H1 (cell line): ENCODE measurements around the gene NEO1. TPM values are rescaled to one million over a fixed set of nuclear protein-coding genes. Genes with fewer than 3 reads are reported as not detected.

Experiments
- CTCF ChIA-PET: fragments of 300-600 bp; sonication (Branson Sonifier 250); formaldehyde crosslinking; loops from one replicate; lab custom pipeline; 2021; ENCODE audit not compliant: partially characterized antibody; lab: Charles Lee
- POLR2A ChIA-PET: fragments of 300-600 bp; sonication (Branson Sonifier 250); formaldehyde crosslinking; loops from one replicate; lab custom pipeline; 2021; ENCODE audit warnings: inconsistent platforms; ENCODE audit not compliant: partially characterized antibody; lab: Charles Lee
- DNase-seq, 2 experiments: peaks; one replicate each; pipeline versions ENCODE4 v3.0.0 to v3.0.0-alpha.2; 2010 to 2022; ENCODE audit warnings: low spot score in 2 of 2, low read depth in 1 of 2, mixed read lengths in 1 of 2
- FAIRE-seq: peaks from 2 replicates; lab custom pipeline; 2011; peaks lifted over from hg19 to GRCh38; lab: Jason Lieb, UNC
- H2AFZ ChIP-seq: 2 replicates; pipeline ENCODE4 v1.8.1; 2012; ENCODE audit warnings: low read length, inconsistent platforms
- H2AK5ac ChIP-seq: 2 replicates; pipeline ENCODE4 v1.6.1; 2013; ENCODE audit warnings: low read depth, low read length
- H2BK120ac ChIP-seq: replicated peaks from 2 replicates; pipeline ENCODE3; 2013; ENCODE audit warnings: low read depth, low read length, inconsistent platforms
- H2BK12ac ChIP-seq: 2 replicates; pipeline ENCODE4 v1.6.1; 2013; ENCODE audit warnings: low read depth, low read length
- H2BK15ac ChIP-seq: 2 replicates; pipeline ENCODE4 v1.6.1; 2013; ENCODE audit warnings: low read length
- H2BK20ac ChIP-seq: 2 replicates; pipeline ENCODE4 v1.6.1; 2013; ENCODE audit warnings: low read length
- H2BK5ac ChIP-seq: 2 replicates; pipeline ENCODE4 v1.6.1; 2013; ENCODE audit warnings: low read depth, low read length
- H3K14ac ChIP-seq: 2 replicates; pipeline ENCODE4 v1.6.1; 2013; ENCODE audit warnings: inconsistent platforms; ENCODE audit not compliant: insufficient read length
- H3K18ac ChIP-seq: 2 replicates; pipeline ENCODE4 v1.6.1; 2013; ENCODE audit warnings: low read length; ENCODE audit errors: extremely low read depth
- H3K23ac ChIP-seq: 2 replicates; pipeline ENCODE4 v1.6.1; 2013; ENCODE audit warnings: inconsistent platforms; ENCODE audit not compliant: insufficient read length
- H3K23me2 ChIP-seq: 2 replicates; pipeline ENCODE4 v1.6.1; 2013; ENCODE audit warnings: low read depth, low read length
- H3K27ac ChIP-seq: 2 replicates; pipeline ENCODE4 v1.6.1; 2011; ENCODE audit warnings: low read depth, low read length, inconsistent platforms
- H3K27me3 ChIP-seq, 4 experiments: replicated peaks in 1 of 4; 1 replicate in 1 of 4; 2 replicates in 3 of 4; pipeline versions ENCODE4 v1.6.1 to v1.8.1; 2011 to 2013; ENCODE audit warnings: low read length in 3 of 4, mild to moderate bottlenecking in 3 of 4, inconsistent platforms in 2 of 4, mixed read lengths in 2 of 4, moderate library complexity in 1 of 4; ENCODE audit not compliant: control insufficient read depth in 3 of 4, insufficient read depth in 3 of 4; ENCODE audit errors: extremely low read depth in 1 of 4
- H3K36me3 ChIP-seq, 4 experiments: 2 replicates each; pipeline versions ENCODE4 v1.6.1 to v1.8.1; 2011 to 2013; ENCODE audit warnings: mild to moderate bottlenecking in 4 of 4, low read length in 3 of 4, moderate library complexity in 2 of 4, control low read depth in 1 of 4, inconsistent platforms in 1 of 4; ENCODE audit not compliant: insufficient read depth in 4 of 4, control insufficient read depth in 2 of 4
- H3K4ac ChIP-seq: replicated peaks from 2 replicates; pipeline ENCODE3; 2013; ENCODE audit warnings: low read length, low read depth, mixed read lengths, inconsistent platforms; ENCODE audit not compliant: insufficient read length
- H3K4me1 ChIP-seq, 4 experiments: replicated peaks in 1 of 4; 1 replicate in 1 of 4; 2 replicates in 3 of 4; pipeline versions ENCODE4 v1.6.1 to v1.8.1; 2011 to 2013; ENCODE audit warnings: low read length in 3 of 4, inconsistent platforms in 2 of 4, mixed read lengths in 1 of 4; ENCODE audit not compliant: insufficient read depth in 4 of 4, control insufficient read depth in 3 of 4
- H3K4me2 ChIP-seq, 2 experiments: 2 replicates each; pipeline versions ENCODE4 v1.6.1 to v1.8.1; 2011 to 2013; ENCODE audit warnings: low read depth in 2 of 2, low read length in 2 of 2, control low read depth in 1 of 2, inconsistent platforms in 1 of 2, mild to moderate bottlenecking in 1 of 2; ENCODE audit not compliant: insufficient read depth in 1 of 2
- H3K4me3 ChIP-seq, 4 experiments: fragments of 200-600, 300-600 bp in 1 of 4; sonication (generic), shearing (Covaris generic), sonication (Bioruptor Twin) in 1 of 4; 2 replicates each; pipeline versions ENCODE4 v1.5.1 to v1.8.1; 2011 to 2016; ENCODE audit warnings: low read length in 4 of 4, low read depth in 3 of 4, control low read depth in 2 of 4, inconsistent platforms in 2 of 4, mild to moderate bottlenecking in 2 of 4, mixed read lengths in 1 of 4, moderate library complexity in 1 of 4; ENCODE audit not compliant: insufficient read depth in 2 of 4; ENCODE audit errors: extremely low read depth in 1 of 4
- H3K56ac ChIP-seq: replicated peaks from 2 replicates; pipeline ENCODE3; 2013; ENCODE audit warnings: low read depth, mild to moderate bottlenecking, mixed read lengths, low read length, inconsistent platforms; ENCODE audit not compliant: insufficient read length
- H3K79me1 ChIP-seq: 2 replicates; pipeline ENCODE4 v1.6.1; 2013; ENCODE audit warnings: low read depth, low read length, control low read depth
- H3K79me2 ChIP-seq, 2 experiments: 2 replicates each; pipeline versions ENCODE4 v1.6.1 to v1.8.1; 2012 to 2013; ENCODE audit warnings: low read length in 2 of 2, mild to moderate bottlenecking in 2 of 2, inconsistent platforms in 1 of 2; ENCODE audit not compliant: insufficient read depth in 2 of 2, control insufficient read depth in 1 of 2
- H3K9ac ChIP-seq, 4 experiments: replicated peaks in 1 of 4; 1 replicate in 1 of 4; 2 replicates in 3 of 4; pipeline versions ENCODE4 v1.6.1 to v1.8.1; 2011 to 2013; ENCODE audit warnings: low read depth in 3 of 4, low read length in 3 of 4, control low read depth in 2 of 4, mild to moderate bottlenecking in 2 of 4, moderate library complexity in 2 of 4, inconsistent platforms in 1 of 4; ENCODE audit errors: extremely low read depth in 1 of 4
- H3K9me3 ChIP-seq, 2 experiments: 2 replicates each; pipeline versions ENCODE4 v1.6.1 to v1.8.1; 2012 to 2013; ENCODE audit warnings: mild to moderate bottlenecking in 2 of 2, moderate library complexity in 2 of 2, control low read depth in 1 of 2, inconsistent platforms in 1 of 2, low read depth in 1 of 2, low read length in 1 of 2, mixed read lengths in 1 of 2; ENCODE audit not compliant: insufficient read depth in 2 of 2
- H4K20me1 ChIP-seq, 2 experiments: replicated peaks in 1 of 2; 2 replicates each; pipeline versions ENCODE3 to v1.8.1; 2011 to 2013; ENCODE audit warnings: inconsistent platforms in 2 of 2, low read length in 2 of 2, mild to moderate bottlenecking in 1 of 2; ENCODE audit not compliant: insufficient read depth in 2 of 2, control insufficient read depth in 1 of 2
- H4K5ac ChIP-seq: 2 replicates; pipeline ENCODE4 v1.6.1; 2013; ENCODE audit warnings: low read length, low read depth, mixed read lengths, inconsistent platforms; ENCODE audit not compliant: insufficient read length
- H4K8ac ChIP-seq: 2 replicates; pipeline ENCODE4 v1.8.0; 2013; ENCODE audit warnings: mild to moderate bottlenecking, moderate library complexity, low read length, inconsistent platforms; ENCODE audit not compliant: insufficient read depth; ENCODE audit errors: extremely low read depth
- H4K91ac ChIP-seq: replicated peaks from 2 replicates; pipeline ENCODE3; 2013; ENCODE audit warnings: low read length, mixed read lengths, inconsistent platforms; ENCODE audit not compliant: insufficient read length
- ATF3 ChIP-seq: IDR thresholded peaks from 2 replicates; pipeline ENCODE4 v1.6.1; 2011; ENCODE audit warnings: low read depth, mild to moderate bottlenecking, low read length; ENCODE audit not compliant: insufficient read depth
- CBX8 ChIP-seq: fragments of 300-800, 300-1000 bp; sonication (generic); IDR thresholded peaks from 2 replicates; pipeline ENCODE4 v1.7.1; 2016; ENCODE audit warnings: low read depth, low read length, borderline replicate concordance
- CREB1 ChIP-seq: IDR thresholded peaks from 2 replicates; pipeline ENCODE4 v1.6.1; 2012; ENCODE audit warnings: inconsistent platforms
- EGR1 ChIP-seq: IDR thresholded peaks from 2 replicates; pipeline ENCODE4 v1.6.1; 2011; ENCODE audit warnings: low read depth, low read length, borderline replicate concordance
- EP300 ChIP-seq, 2 experiments: IDR thresholded peaks; 1 replicate in 1 of 2; 2 replicates in 1 of 2; pipeline ENCODE4 v1.6.1; 2011 to 2012; ENCODE audit warnings: low read depth in 2 of 2, low read length in 2 of 2, mild to moderate bottlenecking in 2 of 2, borderline replicate concordance in 1 of 2, inconsistent platforms in 1 of 2, moderate library complexity in 1 of 2
- JUN ChIP-seq: IDR thresholded peaks from 2 replicates; pipeline ENCODE4 v1.6.1; 2011; ENCODE audit warnings: low read depth, mild to moderate bottlenecking, improper control_type of control experiment, low read length
- KDM1A ChIP-seq: fragments of 200-600, 300-600 bp; sonication (generic); IDR thresholded peaks from 2 replicates; pipeline ENCODE4 v1.7.1; 2016; ENCODE audit warnings: mild to moderate bottlenecking, low read length, borderline replicate concordance
- PHF8 ChIP-seq: fragments of 200-600 bp; sonication (generic); conservative IDR thresholded peaks from 2 replicates; pipeline ENCODE4 v1.7.1; 2012; ENCODE audit warnings: low read depth, mild to moderate bottlenecking, inconsistent platforms, low read length, moderate library complexity
- POLR2AphosphoS5 ChIP-seq: IDR thresholded peaks from 2 replicates; pipeline ENCODE4 v1.6.1; 2011; ENCODE audit warnings: low read depth, low read length
- RBBP5 ChIP-seq: IDR thresholded peaks from 2 replicates; pipeline ENCODE4 v1.7.1; 2012; ENCODE audit warnings: low read depth, mild to moderate bottlenecking, inconsistent platforms, low read length, moderate library complexity, borderline replicate concordance
- WGBS, 2 experiments: shearing (Covaris generic) in 1 of 2; methylation state at CpG; one replicate each; pipeline versions ENCODE4 v1.1.6 to v1.1.7; 2013 to 2015; ENCODE audit warnings: low lambda C conversion rate in 2 of 2, mixed read lengths in 2 of 2, inconsistent platforms in 1 of 2, low coverage in 1 of 2, missing lambda C conversion rate in 1 of 2; ENCODE audit not compliant: insufficient replicate concordance in 2 of 2, insufficient coverage in 1 of 2, insufficient read length in 1 of 2; ENCODE audit errors: extremely low coverage in 1 of 2, missing lambda C conversion rate in 1 of 2; 5-methylcytosine and 5-hydroxymethylcytosine counted together
- polyA plus RNA-seq, 7 experiments: library from polyadenylated mRNA; depleted of rRNA in 3 of 7; stranded (reverse) in 5 of 7; unstranded in 2 of 7; fragments of >200 nt in 5 of 7; fragments of 200-250 nt in 2 of 7; gene quantifications; 1 replicate in 5 of 7; 2 replicates in 1 of 7; 4 replicates in 1 of 7; pipeline versions ENCODE4 v1.2.1 to v1.2.3, GENCODE V29; 2011 to 2013; ENCODE audit warnings: missing spikeins in 2 of 7, mixed read lengths in 2 of 7
- total RNA-seq: library from RNA; stranded (reverse); fragmentation: NEBNext Ultra II Directional; extraction: Animal tissue kit (Norgen Biotek cat#: 25700); gene quantifications from 2 replicates; pipeline ENCODE4 v1.2.1, GENCODE V29; 2021
- TF ChIP-seq, protein P1 (sequence below), 3 experiments: IDR thresholded peaks; 1 replicate in 2 of 3; 2 replicates in 1 of 3; pipeline versions ENCODE4 v1.5.1 to v1.6.1; 2011; ENCODE audit warnings: low read length in 3 of 3, mild to moderate bottlenecking in 3 of 3, inconsistent platforms in 2 of 3, low read depth in 1 of 3, moderate library complexity in 1 of 3; ENCODE audit not compliant: insufficient read depth in 1 of 3; ENCODE audit errors: control extremely low read depth in 1 of 3

NEO1 gene
- total and polyA plus RNA-seq, 2 of the 8 experiments (the other 6 are each of a cell fraction or from before 2014, with no cell fraction given): 36.0 to 51.0 TPM

GRCh38 chr15:73143763-73144155, 91.5 kb downstream of the NEO1 start:
- no peak overlapping the region for H3K18ac ChIP-seq
- H3K23ac ChIP-seq: no peak overlapping the region
- H4K91ac ChIP-seq: no peak overlapping the region
- H3K36me3 ChIP-seq: peaks cover 0 to 3% (median 0%) of the 10 kb centered on the region in 4 experiments; a peak in 1 of 8 replicates
- H3K79me1 ChIP-seq: no peaks in the 10 kb centered on the region
- H4K20me1 ChIP-seq: no peaks in the 10 kb centered on the region
- CTCF ChIA-PET: no interaction called here
- H3K79me2 ChIP-seq: no peaks in the 10 kb centered on the region
- no peak overlapping the region for H3K27ac ChIP-seq
- no peak overlapping the region for H3K4me2 ChIP-seq
- H3K23me2 ChIP-seq: no peaks in the 10 kb centered on the region; the same call in 1 of the 2 replicates
- no peak overlapping the region for H3K14ac ChIP-seq
- no peak overlapping the region for H2BK20ac ChIP-seq
- POLR2A ChIA-PET: no interaction called here
- no peak overlapping the region for H3K4ac ChIP-seq
- FAIRE-seq: no peak
- DNase-seq: no peak
- no peak overlapping the region for H4K5ac ChIP-seq
- H2AK5ac ChIP-seq: no peak overlapping the region
- H2BK12ac ChIP-seq: no peak overlapping the region
- H3K27me3 ChIP-seq: no peaks in the 10 kb centered on the region
- no peak overlapping the region for H2BK120ac ChIP-seq
- no peak overlapping the region for H2BK15ac ChIP-seq
- H3K4me1 ChIP-seq: no peaks in the 10 kb centered on the region
- H2AFZ ChIP-seq: no peak overlapping the region
- H3K9ac ChIP-seq: no peak overlapping the region
- no peak overlapping the region for H4K8ac ChIP-seq
- WGBS, 2 experiments: 91 to 100% methylated on average over 1 of the region's 1 CpG
- no peak overlapping the region for H3K56ac ChIP-seq
- H3K4me3 ChIP-seq: no peak overlapping the region
- no peak overlapping the region for H2BK5ac ChIP-seq
- H3K9me3 ChIP-seq: no peaks in the 10 kb centered on the region
- no peak for TF ChIP-seq EP300 (IDR thresholded peaks at IDR 0.05; ENCODE audit: borderline replicate concordance in 1 of 2, low read depth in 2 of 2, low read length in 2 of 2)
- no peak for TF ChIP-seq RBBP5
- no peak for TF ChIP-seq JUN
- no peak for TF ChIP-seq EGR1
- TF ChIP-seq CREB1: no peak
- no peak for TF ChIP-seq POLR2AphosphoS5
- no peak for TF ChIP-seq KDM1A
- no peak for TF ChIP-seq ATF3
- TF ChIP-seq, protein P1, sequence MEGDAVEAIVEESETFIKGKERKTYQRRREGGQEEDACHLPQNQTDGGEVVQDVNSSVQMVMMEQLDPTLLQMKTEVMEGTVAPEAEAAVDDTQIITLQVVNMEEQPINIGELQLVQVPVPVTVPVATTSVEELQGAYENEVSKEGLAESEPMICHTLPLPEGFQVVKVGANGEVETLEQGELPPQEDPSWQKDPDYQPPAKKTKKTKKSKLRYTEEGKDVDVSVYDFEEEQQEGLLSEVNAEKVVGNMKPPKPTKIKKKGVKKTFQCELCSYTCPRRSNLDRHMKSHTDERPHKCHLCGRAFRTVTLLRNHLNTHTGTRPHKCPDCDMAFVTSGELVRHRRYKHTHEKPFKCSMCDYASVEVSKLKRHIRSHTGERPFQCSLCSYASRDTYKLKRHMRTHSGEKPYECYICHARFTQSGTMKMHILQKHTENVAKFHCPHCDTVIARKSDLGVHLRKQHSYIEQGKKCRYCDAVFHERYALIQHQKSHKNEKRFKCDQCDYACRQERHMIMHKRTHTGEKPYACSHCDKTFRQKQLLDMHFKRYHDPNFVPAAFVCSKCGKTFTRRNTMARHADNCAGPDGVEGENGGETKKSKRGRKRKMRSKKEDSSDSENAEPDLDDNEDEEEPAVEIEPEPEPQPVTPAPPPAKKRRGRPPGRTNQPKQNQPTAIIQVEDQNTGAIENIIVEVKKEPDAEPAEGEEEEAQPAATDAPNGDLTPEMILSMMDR (IDR thresholded peaks at IDR 0.05; ENCODE audit: control extremely low read depth in 1 of 3, insufficient read depth in 1 of 3, low read depth in 1 of 3, low read length in 3 of 3): no peak
- no peak for TF ChIP-seq PHF8
- no peak for TF ChIP-seq CBX8
